Right lobe of liver (tissue), 6 donors: ENCODE data around the gene PSMB8. TPM values are rescaled to one million over a fixed set of nuclear protein-coding genes. Genes with fewer than 3 reads are reported as not detected.
"Not testable (repeated sequence)": the region's sequence is repeated elsewhere in the genome, so short reads cannot be mapped to it uniquely, and the experiment has no call there.

Experiments
- ATAC-seq, 4 donors: fragments of 200-7000 bp; cut with Tn5 transposase; one replicate each; pipeline ENCODE4 v1.9.1; 2020; ENCODE audit warnings: mild to moderate bottlenecking in 4 of 4, moderate library complexity in 4 of 4
- DNase-seq, 3 donors: peaks; one replicate each; pipeline ENCODE4 v3.0.0-alpha.2; 2020
- H3K27ac ChIP-seq, 3 donors: fragments of 200-600 bp; one replicate each; pipeline ENCODE4 v1.8.0; 2022
- H3K27me3 ChIP-seq, 2 donors: fragments of 200-600 bp; one replicate each; pipeline ENCODE4 v1.8.0; 2022
- H3K36me3 ChIP-seq, 4 donors: fragments of 200-600 bp; sonication (generic) in 1 of 4; one replicate each; pipeline versions ENCODE4 v1.5.1 to v1.8.0; 2017 to 2022; ENCODE audit warnings: control low read depth in 1 of 4
- H3K4me1 ChIP-seq, 4 donors: fragments of 200-600 bp; sonication (generic) in 1 of 4; one replicate each; pipeline versions ENCODE4 v1.5.1 to v1.8.0; 2017 to 2022; ENCODE audit warnings: control low read depth in 1 of 4
- H3K4me3 ChIP-seq, 3 donors: fragments of 200-600 bp; one replicate each; pipeline ENCODE4 v1.8.0; 2022
- H3K9me3 ChIP-seq, 4 donors: fragments of 200-600 bp; sonication (generic) in 1 of 4; one replicate each; pipeline versions ENCODE4 v1.5.1 to v1.8.0; 2017 to 2022; ENCODE audit warnings: control low read depth in 1 of 4
- CTCF ChIP-seq, 4 donors: fragments of 200-600 bp in 3 of 4; fragments of 450-650 bp in 1 of 4; IDR thresholded peaks; one replicate each; pipeline versions ENCODE4 v1.5.1 to v1.8.0; 2016 to 2022; ENCODE audit warnings: antibody characterized with exemption in 4 of 4, mild to moderate bottlenecking in 2 of 4
- POLR2A ChIP-seq: fragments of 450-650 bp; IDR thresholded peaks from one replicate; pipeline ENCODE4 v1.6.1; 2017; ENCODE audit warnings: antibody characterized with exemption, mild to moderate bottlenecking
- WGBS: methylation state at CpG from one replicate; pipeline ENCODE4 v1.1.6; 2018; ENCODE audit warnings: low coverage, low lambda C conversion rate; ENCODE audit not compliant: insufficient coverage; ENCODE audit errors: missing lambda C conversion rate; 5-methylcytosine and 5-hydroxymethylcytosine counted together
- intact Hi-C, 2 donors: fragments of 100-400 bp; cut with DNase I; formaldehyde crosslinking; loops; one replicate each; pipeline versions ENCODE4 v1.11.2 to v1.14.1; 2022
- total RNA-seq, 6 experiments: library from RNA; depleted of rRNA in 2 of 6; stranded (reverse); fragments of >200 nt in 2 of 6; fragmentation: NEBNext Ultra II Directional in 3 of 6; extraction: Animal tissue kit (Norgen Biotek cat#: 25700) in 3 of 6; gene quantifications; one replicate each; pipeline versions ENCODE4 v1.1.0 to v1.2.4, GENCODE V29; 2016 to 2023
- donor health status: DM: no; HTN: yes; CAD: no.
- donor health status: DM: no; HTN: no; CAD: no.
- donor health status: DM: no; HTN: no; CAD: no.
- donor health status: DM: no; HTN: yes; CAD: no.
- donor health status: DM: no; HTN: yes; CAD: no.

Gene PSMB8
- total RNA-seq, 6 experiments from 2014 or later = 34.7 to 66.3 (median 40.5) TPM

- no peak for TF ChIP-seq POLR2A
- no peak for TF ChIP-seq CTCF (IDR thresholded peaks at IDR 0.05)
- H3K4me3 ChIP-seq = no peak overlapping the region
- no peaks in the 10 kb centered on the region for H3K9me3 ChIP-seq
- intact Hi-C loops = loop anchor here in 1 of 2 donors (10.0 kb wide), 1 partner anchor 47 kb away; no protein-coding TSS in a partner anchor
- no peak for ATAC-seq
- no peaks in the 10 kb centered on the region for H3K36me3 ChIP-seq
- no peaks in the 10 kb centered on the region for H3K27me3 ChIP-seq
- DNase-seq = no peak
- no peak overlapping the region for H3K27ac ChIP-seq
- no peaks in the 10 kb centered on the region for H3K4me1 ChIP-seq
- WGBS = 74% methylated on average over 5 of the region's 5 CpGs
Measured at GRCh38 chr6:32887616-32888015, 43.8 kb upstream of the PSMB8 start.

- Histone ChIP-seq H3K27ac (no peak overlapping the region), H3K4me3 (no peak overlapping the region), H3K36me3 (no peaks in the 10 kb centered on the region), H3K9me3 (no peaks in the 10 kb centered on the region), H3K27me3 (no peaks in the 10 kb centered on the region), H3K4me1 (no peaks in the 10 kb centered on the region)
- ATAC-seq = no peak
- WGBS = 33% methylated on average over 3 of the region's 3 CpGs
- no peak for TF ChIP-seq CTCF (IDR thresholded peaks at IDR 0.05)
- TF ChIP-seq POLR2A = no peak
- no peak for DNase-seq
- intact Hi-C loops = loop anchor here in 1 of 2 donors (10.0 kb wide), 1 partner anchor 48 kb away; no protein-coding TSS in a partner anchor
Measured at GRCh38 chr6:32886681-32887383, 43.0 kb upstream of the PSMB8 start.

- H3K27ac ChIP-seq = no peak overlapping the region
- TF ChIP-seq POLR2A (no peak), CTCF (IDR thresholded peaks at IDR 0.05) (peak; percentile 61 to 69 (median 66))
- no peaks in the 10 kb centered on the region for H3K9me3 ChIP-seq
- H3K4me1 ChIP-seq = no peaks in the 10 kb centered on the region
- DNase-seq (no peak), ATAC-seq (peak; percentile 66 to 88 (median 76))
- 27% methylated on average over 4 of the region's 4 CpGs for WGBS
- no peaks in the 10 kb centered on the region for H3K36me3 ChIP-seq
- H3K27me3 ChIP-seq = no peaks in the 10 kb centered on the region
- no peak overlapping the region for H3K4me3 ChIP-seq
- intact Hi-C loops = loop anchor here in 1 of 2 donors (10.0 kb wide), 1 partner anchor 49 kb away; no protein-coding TSS in a partner anchor
Measured at GRCh38 chr6:32885698-32886286, 41.9 kb upstream of the PSMB8 start.

- 10% methylated on average over 4 of the region's 5 CpGs for WGBS
- Histone ChIP-seq H3K27ac (no peak overlapping the region), H3K4me3 (no peak overlapping the region), H3K4me1 (no peaks in the 10 kb centered on the region), H3K36me3 (no peaks in the 10 kb centered on the region), H3K27me3 (peaks cover 0 to 5% of the 10 kb centered on the region in 2 donors), H3K9me3 (no peaks in the 10 kb centered on the region)
- no peak for DNase-seq
- peak; percentile 35 to 57 (median 54) for ATAC-seq
- intact Hi-C loops = loop anchor here (5.0 to 10.0 kb wide), 2 partner anchors 51 to 64 kb away; no protein-coding TSS in a partner anchor
- TF ChIP-seq POLR2A = no peak
Measured at GRCh38 chr6:32883789-32884188, 39.9 kb upstream of the PSMB8 start.

GRCh38 chr6:32882879-32883250 lies 39.0 kb upstream of the PSMB8 start:
- Histone ChIP-seq H3K9me3 (no peaks in the 10 kb centered on the region), H3K27me3 (peaks cover 0 to 5% of the 10 kb centered on the region in 2 donors), H3K36me3 (no peaks in the 10 kb centered on the region), H3K4me1 (no peaks in the 10 kb centered on the region), H3K4me3 (no peak overlapping the region), H3K27ac (no peak overlapping the region)
- WGBS = 11% methylated on average over 1 of the region's 1 CpG
- DNase-seq (no peak), ATAC-seq (no peak)
- intact Hi-C loops = loop anchor here (5.0 to 10.0 kb wide), 2 partner anchors 52 to 64 kb away; no protein-coding TSS in a partner anchor
- TF ChIP-seq CTCF (IDR thresholded peaks at IDR 0.05) (no peak), POLR2A (no peak)

GRCh38 chr6:32880962-32881361 lies 37.1 kb upstream of the PSMB8 start:
- 57% methylated on average over 2 of the region's 3 CpGs for WGBS
- H3K27ac ChIP-seq, ATAC-seq, H3K4me1 ChIP-seq, H3K9me3 ChIP-seq, DNase-seq, H3K36me3 ChIP-seq, H3K4me3 ChIP-seq: not testable (repeated sequence)
- H3K27me3 ChIP-seq = peaks cover 0 to 12% of the 10 kb centered on the region in 2 donors
- intact Hi-C loops = loop anchor here (5.0 to 10.0 kb wide), 2 partner anchors 54 to 66 kb away; no protein-coding TSS in a partner anchor
